OCI-LY3 (cell line): ENCODE measurements around the gene TRABD2B.

ENCODE experiments used
- EZH2phosphoT487 ChIP-seq: fragments of 200-600 bp; shearing (Covaris generic); IDR thresholded peaks from 2 replicates; pipeline ENCODE4 v1.6.1; 2018; ENCODE audit warnings: antibody characterized with exemption, mixed run types, low read depth
- TF ChIP-seq, protein P1 (sequence below): fragments of 200-600, 300-600 bp; sonication (generic); IDR thresholded peaks from 2 replicates; pipeline ENCODE4 v1.5.1; 2014; ENCODE audit warnings: antibody characterized with exemption, low read length, low read depth

- TF ChIP-seq, protein P1, sequence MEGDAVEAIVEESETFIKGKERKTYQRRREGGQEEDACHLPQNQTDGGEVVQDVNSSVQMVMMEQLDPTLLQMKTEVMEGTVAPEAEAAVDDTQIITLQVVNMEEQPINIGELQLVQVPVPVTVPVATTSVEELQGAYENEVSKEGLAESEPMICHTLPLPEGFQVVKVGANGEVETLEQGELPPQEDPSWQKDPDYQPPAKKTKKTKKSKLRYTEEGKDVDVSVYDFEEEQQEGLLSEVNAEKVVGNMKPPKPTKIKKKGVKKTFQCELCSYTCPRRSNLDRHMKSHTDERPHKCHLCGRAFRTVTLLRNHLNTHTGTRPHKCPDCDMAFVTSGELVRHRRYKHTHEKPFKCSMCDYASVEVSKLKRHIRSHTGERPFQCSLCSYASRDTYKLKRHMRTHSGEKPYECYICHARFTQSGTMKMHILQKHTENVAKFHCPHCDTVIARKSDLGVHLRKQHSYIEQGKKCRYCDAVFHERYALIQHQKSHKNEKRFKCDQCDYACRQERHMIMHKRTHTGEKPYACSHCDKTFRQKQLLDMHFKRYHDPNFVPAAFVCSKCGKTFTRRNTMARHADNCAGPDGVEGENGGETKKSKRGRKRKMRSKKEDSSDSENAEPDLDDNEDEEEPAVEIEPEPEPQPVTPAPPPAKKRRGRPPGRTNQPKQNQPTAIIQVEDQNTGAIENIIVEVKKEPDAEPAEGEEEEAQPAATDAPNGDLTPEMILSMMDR: no peak
- TF ChIP-seq EZH2phosphoT487: no peak
Measured at GRCh38 chr1:47764461-47765046, 232.6 kb downstream of the TRABD2B start.
